ENCODE measurements around the gene C3orf70.

Gene C3orf70

DNA sequence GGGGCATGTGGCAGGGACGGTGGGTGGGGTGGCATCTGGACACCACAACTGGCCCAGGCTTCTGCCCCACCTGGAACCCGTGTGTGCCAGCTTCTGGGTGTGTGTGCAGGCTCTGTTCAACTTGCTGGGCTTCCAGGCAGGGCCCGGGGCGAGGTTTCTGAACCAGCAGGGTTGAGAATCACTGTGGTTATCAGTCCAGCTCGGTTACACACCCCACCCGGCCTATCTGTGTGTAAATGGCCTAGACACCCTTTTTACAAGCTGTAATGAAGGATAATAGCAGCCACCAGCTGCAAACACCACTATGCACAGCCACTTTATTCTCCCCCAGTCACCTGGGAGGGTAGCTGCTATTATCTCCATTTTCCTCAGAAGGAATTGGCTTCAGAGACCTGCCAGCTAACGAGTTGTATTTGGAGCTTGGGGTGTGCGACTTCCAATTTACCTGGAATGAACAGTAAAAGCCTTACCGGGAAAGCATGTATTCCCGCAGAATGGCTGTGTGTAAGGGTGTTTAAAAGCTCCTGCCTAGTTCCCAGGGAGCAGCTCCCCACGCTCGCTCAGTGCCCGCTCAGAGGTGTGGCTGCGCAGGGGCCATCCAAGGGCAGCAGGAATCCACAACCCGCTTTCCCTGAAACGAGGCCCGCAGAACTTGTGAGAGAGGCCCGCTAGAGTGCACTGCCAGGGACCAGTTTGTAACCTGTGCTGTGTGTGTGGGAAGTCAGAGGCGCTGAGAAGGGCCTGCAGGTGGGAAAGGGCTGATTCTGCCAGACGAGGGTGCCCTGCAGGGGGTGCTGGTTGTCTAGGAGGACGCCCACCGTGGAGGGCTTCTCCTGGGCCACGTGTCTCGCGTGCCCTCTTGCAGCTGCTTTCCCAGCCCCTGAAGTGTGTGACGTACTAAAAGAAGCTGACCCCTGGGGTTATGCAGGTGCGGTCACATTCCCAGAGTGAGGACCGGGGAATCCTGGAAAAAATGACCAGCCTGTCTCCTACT lies 83.5 kb downstream of the C3orf70 start:
- no peak overlapping the region for H3K27ac ChIP-seq (ENCODE audit: low read length)
- no peak overlapping the region for H3K9ac ChIP-seq (ENCODE audit: low read length in 2 of 2)
- no peaks in the 10 kb centered on the region for H3K36me3 ChIP-seq (ENCODE audit: control insufficient read depth in 2 of 2, insufficient read depth in 2 of 2, low read length in 2 of 2)
- no peaks in the 10 kb centered on the region for H3K27me3 ChIP-seq (ENCODE audit: control insufficient read depth in 1 of 2, insufficient read depth in 2 of 2, low read length in 2 of 2)
- no peaks in the 10 kb centered on the region for H3K9me3 ChIP-seq (ENCODE audit: control insufficient read depth in 2 of 2, low read length in 2 of 2)
- H3K4me1 ChIP-seq (ENCODE audit: control insufficient read depth, insufficient read depth, low read length), result peaks cover 8% of the 10 kb centered on the region
- no peak overlapping the region for H3K4me3 ChIP-seq (ENCODE audit: low read length in 2 of 2)

DNA sequence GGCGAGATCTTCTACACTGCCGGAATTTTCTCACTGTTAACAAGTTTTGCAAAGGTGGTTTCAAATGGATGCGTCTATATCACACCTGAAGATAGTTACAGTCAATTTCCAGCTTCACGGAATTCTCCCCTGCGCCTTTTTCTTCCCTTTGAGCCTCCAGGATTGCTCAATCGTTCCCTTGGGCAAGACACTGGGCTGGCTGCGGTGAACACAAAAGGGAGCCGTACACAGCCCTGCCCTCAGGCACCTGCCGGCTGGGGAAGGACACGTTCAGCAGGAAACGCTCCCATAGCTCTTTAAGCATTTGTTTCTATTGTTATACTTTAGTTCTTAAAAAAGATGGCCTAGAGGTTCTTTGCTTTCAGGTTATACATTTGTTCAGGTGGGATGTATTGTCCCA lies 85.7 kb downstream of the C3orf70 start:
- Histone ChIP-seq H3K36me3 (ENCODE audit: control insufficient read depth in 2 of 2, insufficient read depth in 2 of 2, low read length in 2 of 2) (no peaks in the 10 kb centered on the region), H3K27me3 (ENCODE audit: control insufficient read depth in 1 of 2, insufficient read depth in 2 of 2, low read length in 2 of 2) (no peaks in the 10 kb centered on the region), H3K4me3 (ENCODE audit: low read length in 2 of 2) (no peak overlapping the region), H3K4me1 (ENCODE audit: control insufficient read depth, insufficient read depth, low read length) (peaks cover 8% of the 10 kb centered on the region), H3K27ac (ENCODE audit: low read length) (no peak overlapping the region), H3K9ac (ENCODE audit: low read length in 2 of 2) (no peak overlapping the region), H3K9me3 (ENCODE audit: control insufficient read depth in 2 of 2, low read length in 2 of 2) (no peaks in the 10 kb centered on the region)

DNA sequence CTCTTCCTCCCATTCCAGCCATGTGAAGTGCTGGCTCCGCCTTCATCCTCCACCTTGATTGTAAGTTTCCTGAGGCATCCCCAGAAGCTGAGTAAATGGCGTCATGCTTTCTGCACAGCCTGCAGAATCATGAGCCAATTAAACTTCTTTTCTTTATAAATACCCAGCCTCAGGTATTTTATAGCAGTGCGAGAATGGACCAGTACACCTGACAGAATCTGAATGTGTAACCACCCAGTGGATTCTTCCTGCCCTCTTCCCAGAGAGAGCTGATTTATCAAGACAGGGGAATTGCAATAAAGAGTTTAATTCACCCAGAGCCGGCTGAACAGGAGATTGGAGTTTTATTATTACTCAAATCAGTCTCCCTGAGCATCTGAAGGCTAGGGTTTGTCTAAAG lies 86.6 kb downstream of the C3orf70 start:
- no peak overlapping the region for H3K27ac ChIP-seq (ENCODE audit: low read length)
- no peak overlapping the region for H3K9ac ChIP-seq (ENCODE audit: low read length in 2 of 2)
- no peak overlapping the region for H3K4me3 ChIP-seq (ENCODE audit: low read length in 2 of 2)
- peaks cover 8% of the 10 kb centered on the region for H3K4me1 ChIP-seq (ENCODE audit: control insufficient read depth, insufficient read depth, low read length)
- H3K36me3 ChIP-seq (ENCODE audit: control insufficient read depth in 2 of 2, insufficient read depth in 2 of 2, low read length in 2 of 2), result no peaks in the 10 kb centered on the region
- no peaks in the 10 kb centered on the region for H3K9me3 ChIP-seq (ENCODE audit: control insufficient read depth in 2 of 2, low read length in 2 of 2)
- H3K27me3 ChIP-seq (ENCODE audit: control insufficient read depth in 1 of 2, insufficient read depth in 2 of 2, low read length in 2 of 2), result no peaks in the 10 kb centered on the region

DNA sequence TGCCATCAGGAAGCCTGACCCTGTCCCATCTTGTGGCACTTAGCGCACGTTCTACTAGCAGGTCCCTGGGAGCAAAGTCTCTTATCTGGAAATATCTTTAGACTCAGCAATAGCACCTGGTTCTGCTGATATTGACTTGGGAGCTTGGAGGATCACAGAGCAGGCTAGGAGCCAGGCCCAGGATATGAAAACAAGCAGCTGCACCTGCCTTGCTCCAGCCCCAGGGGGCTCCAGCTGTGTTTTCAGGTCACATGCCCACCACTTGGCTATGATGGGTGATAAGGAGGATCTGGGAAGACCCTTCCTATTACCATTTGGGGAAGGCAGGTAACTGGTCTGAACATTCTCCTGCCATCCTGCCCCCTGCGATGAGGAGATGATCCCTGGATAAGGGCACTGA lies 87.8 kb downstream of the C3orf70 start:
- H3K36me3 ChIP-seq (ENCODE audit: control insufficient read depth in 2 of 2, insufficient read depth in 2 of 2, low read length in 2 of 2), result no peaks in the 10 kb centered on the region
- no peaks in the 10 kb centered on the region for H3K27me3 ChIP-seq (ENCODE audit: control insufficient read depth in 1 of 2, insufficient read depth in 2 of 2, low read length in 2 of 2)
- H3K9ac ChIP-seq (ENCODE audit: low read length in 2 of 2), result no peak overlapping the region
- H3K4me1 ChIP-seq (ENCODE audit: control insufficient read depth, insufficient read depth, low read length), result peaks cover 4% of the 10 kb centered on the region
- H3K4me3 ChIP-seq (ENCODE audit: low read length in 2 of 2), result no peak overlapping the region
- H3K9me3 ChIP-seq (ENCODE audit: control insufficient read depth in 2 of 2, low read length in 2 of 2), result no peaks in the 10 kb centered on the region
- no peak overlapping the region for H3K27ac ChIP-seq (ENCODE audit: low read length)

DNA sequence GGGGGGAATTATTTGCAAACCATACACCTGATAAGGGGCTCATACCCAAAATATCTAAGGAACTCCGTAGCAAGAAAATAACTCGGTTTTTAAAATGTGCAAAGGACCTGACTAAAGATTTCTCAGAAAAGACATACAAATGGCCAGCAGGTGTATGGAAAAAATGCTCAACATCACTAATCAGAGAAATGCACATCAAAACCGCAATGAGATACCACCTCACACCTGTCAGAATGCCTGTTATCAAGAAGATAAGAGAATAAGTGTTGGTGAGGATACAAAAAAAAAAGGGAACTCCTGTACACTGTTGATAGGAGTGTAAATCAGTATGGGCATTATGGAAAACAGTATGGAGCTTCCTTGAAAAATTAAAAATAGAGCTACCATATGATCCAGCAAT lies 89.4 kb downstream of the C3orf70 start:
- no peak overlapping the region for H3K27ac ChIP-seq (ENCODE audit: low read length)
- H3K4me1 ChIP-seq (ENCODE audit: control insufficient read depth, insufficient read depth, low read length), result no peaks in the 10 kb centered on the region
- H3K9ac ChIP-seq (ENCODE audit: low read length in 2 of 2), result no peak overlapping the region
- H3K36me3 ChIP-seq (ENCODE audit: control insufficient read depth in 2 of 2, insufficient read depth in 2 of 2, low read length in 2 of 2), result no peaks in the 10 kb centered on the region
- no peaks in the 10 kb centered on the region for H3K27me3 ChIP-seq (ENCODE audit: control insufficient read depth in 1 of 2, insufficient read depth in 2 of 2, low read length in 2 of 2)
- no peaks in the 10 kb centered on the region for H3K9me3 ChIP-seq (ENCODE audit: control insufficient read depth in 2 of 2, low read length in 2 of 2)
- no peak overlapping the region for H3K4me3 ChIP-seq (ENCODE audit: low read length in 2 of 2)

DNA sequence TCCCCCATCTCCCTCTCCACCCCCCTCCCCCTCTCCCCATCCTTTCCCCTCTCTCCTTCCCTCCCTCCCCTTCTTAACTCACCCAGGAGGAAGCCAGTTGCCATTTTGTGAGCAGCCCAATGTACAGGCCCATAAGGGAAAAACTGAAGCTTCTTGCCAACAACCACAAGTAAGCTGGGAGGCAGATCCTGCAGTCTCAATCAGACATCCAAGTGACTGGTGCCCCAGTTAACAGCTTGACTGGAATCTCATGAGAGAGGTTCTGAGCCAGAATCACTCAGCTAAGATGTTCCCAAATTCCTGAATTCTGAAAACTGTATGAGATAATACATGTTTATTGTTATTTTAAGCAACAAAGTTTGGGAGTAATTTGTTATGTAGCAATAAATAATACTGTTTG lies 90.7 kb downstream of the C3orf70 start:
- peaks cover 0 to 6% of the 10 kb centered on the region in 2 donors for H3K9me3 ChIP-seq (ENCODE audit: control insufficient read depth in 2 of 2, low read length in 2 of 2)
- H3K36me3 ChIP-seq (ENCODE audit: control insufficient read depth in 2 of 2, insufficient read depth in 2 of 2, low read length in 2 of 2), result no peaks in the 10 kb centered on the region
- no peak overlapping the region for H3K4me3 ChIP-seq (ENCODE audit: low read length in 2 of 2)
- H3K27me3 ChIP-seq (ENCODE audit: control insufficient read depth in 1 of 2, insufficient read depth in 2 of 2, low read length in 2 of 2), result no peaks in the 10 kb centered on the region
- H3K9ac ChIP-seq (ENCODE audit: low read length in 2 of 2), result no peak overlapping the region
- H3K4me1 ChIP-seq (ENCODE audit: control insufficient read depth, insufficient read depth, low read length), result no peaks in the 10 kb centered on the region
- no peak overlapping the region for H3K27ac ChIP-seq (ENCODE audit: low read length)

DNA sequence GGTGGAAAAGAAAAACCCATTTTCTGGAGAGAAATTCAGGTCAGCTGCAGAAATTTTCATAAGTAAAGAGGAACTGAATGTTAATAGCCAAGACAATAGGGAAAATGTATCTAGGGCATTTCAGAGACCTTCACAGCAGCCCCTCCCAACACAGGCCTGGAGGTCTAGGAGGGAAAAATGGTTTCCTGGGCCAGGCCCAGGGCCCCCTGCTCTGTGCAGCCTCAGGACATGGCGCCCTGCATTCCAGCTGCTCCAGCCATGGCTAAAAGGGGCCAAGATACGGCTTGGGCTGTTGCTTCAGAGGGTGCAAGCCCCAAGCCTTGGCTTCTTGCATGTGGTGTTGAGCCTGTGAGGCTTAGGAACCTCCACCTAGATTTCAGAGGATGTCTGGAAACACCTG lies 92.2 kb downstream of the C3orf70 start:
- H3K4me1 ChIP-seq (ENCODE audit: control insufficient read depth, insufficient read depth, low read length), result no peaks in the 10 kb centered on the region
- no peak overlapping the region for H3K4me3 ChIP-seq (ENCODE audit: low read length in 2 of 2)
- H3K27ac ChIP-seq (ENCODE audit: low read length), result no peak overlapping the region
- H3K36me3 ChIP-seq (ENCODE audit: control insufficient read depth in 2 of 2, insufficient read depth in 2 of 2, low read length in 2 of 2), result no peaks in the 10 kb centered on the region
- no peaks in the 10 kb centered on the region for H3K27me3 ChIP-seq (ENCODE audit: control insufficient read depth in 1 of 2, insufficient read depth in 2 of 2, low read length in 2 of 2)
- H3K9ac ChIP-seq (ENCODE audit: low read length in 2 of 2), result no peak overlapping the region
- H3K9me3 ChIP-seq (ENCODE audit: control insufficient read depth in 2 of 2, low read length in 2 of 2), result peaks cover 0 to 6% of the 10 kb centered on the region in 2 donors

DNA sequence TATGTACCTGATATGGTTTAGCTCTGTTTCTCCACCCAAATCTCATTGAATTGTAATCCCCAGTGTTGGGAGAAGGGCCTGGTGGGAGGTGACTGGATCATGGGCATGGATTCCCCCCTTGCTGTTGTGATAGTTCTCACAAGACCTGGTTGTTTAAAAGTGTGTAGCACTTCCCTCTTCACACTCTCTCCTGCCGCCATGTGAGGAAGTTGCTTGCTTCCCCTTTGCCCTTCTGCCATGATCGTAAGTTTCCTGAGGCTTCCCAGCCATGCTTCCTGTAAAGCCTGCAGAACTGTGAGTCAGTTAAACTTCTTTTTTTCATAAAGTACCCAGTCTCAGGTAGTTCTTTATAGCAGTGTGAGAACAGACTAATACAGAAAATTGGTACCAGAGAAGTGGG lies 93.1 kb downstream of the C3orf70 start:
- H3K4me3 ChIP-seq (ENCODE audit: low read length in 2 of 2), result no peak overlapping the region
- H3K9me3 ChIP-seq (ENCODE audit: control insufficient read depth in 2 of 2, low read length in 2 of 2), result peaks cover 0 to 6% of the 10 kb centered on the region in 2 donors
- H3K4me1 ChIP-seq (ENCODE audit: control insufficient read depth, insufficient read depth, low read length), result no peaks in the 10 kb centered on the region
- H3K27ac ChIP-seq (ENCODE audit: low read length), result no peak overlapping the region
- no peaks in the 10 kb centered on the region for H3K36me3 ChIP-seq (ENCODE audit: control insufficient read depth in 2 of 2, insufficient read depth in 2 of 2, low read length in 2 of 2)
- no peak overlapping the region for H3K9ac ChIP-seq (ENCODE audit: low read length in 2 of 2)
- H3K27me3 ChIP-seq (ENCODE audit: control insufficient read depth in 1 of 2, insufficient read depth in 2 of 2, low read length in 2 of 2), result no peaks in the 10 kb centered on the region

DNA sequence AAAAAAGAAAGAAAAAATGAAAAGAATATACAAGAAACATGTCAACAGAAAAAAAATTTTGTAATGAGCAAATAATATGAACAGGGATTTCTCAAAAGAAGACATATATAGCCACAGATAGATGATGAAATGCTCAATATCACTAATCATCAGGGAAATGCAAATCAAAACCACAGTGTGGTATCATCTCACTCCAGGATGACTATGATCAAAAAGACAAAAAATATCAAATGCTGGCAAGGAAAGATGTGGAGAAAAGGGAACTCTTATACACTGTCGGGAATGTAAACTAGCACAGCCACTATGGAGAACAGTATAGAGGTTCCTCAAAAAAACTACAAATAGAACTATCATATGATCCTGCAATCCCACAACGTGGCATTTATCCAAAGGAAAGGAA lies 94.1 kb downstream of the C3orf70 start:
- Histone ChIP-seq H3K9me3 (ENCODE audit: control insufficient read depth in 2 of 2, low read length in 2 of 2) (peaks cover 0 to 6% of the 10 kb centered on the region in 2 donors), H3K4me1 (ENCODE audit: control insufficient read depth, insufficient read depth, low read length) (no peaks in the 10 kb centered on the region), H3K27ac (ENCODE audit: low read length) (no peak overlapping the region), H3K27me3 (ENCODE audit: control insufficient read depth in 1 of 2, insufficient read depth in 2 of 2, low read length in 2 of 2) (no peaks in the 10 kb centered on the region), H3K36me3 (ENCODE audit: control insufficient read depth in 2 of 2, insufficient read depth in 2 of 2, low read length in 2 of 2) (no peaks in the 10 kb centered on the region), H3K9ac (ENCODE audit: low read length in 2 of 2) (no peak overlapping the region), H3K4me3 (ENCODE audit: low read length in 2 of 2) (no peak overlapping the region)

DNA sequence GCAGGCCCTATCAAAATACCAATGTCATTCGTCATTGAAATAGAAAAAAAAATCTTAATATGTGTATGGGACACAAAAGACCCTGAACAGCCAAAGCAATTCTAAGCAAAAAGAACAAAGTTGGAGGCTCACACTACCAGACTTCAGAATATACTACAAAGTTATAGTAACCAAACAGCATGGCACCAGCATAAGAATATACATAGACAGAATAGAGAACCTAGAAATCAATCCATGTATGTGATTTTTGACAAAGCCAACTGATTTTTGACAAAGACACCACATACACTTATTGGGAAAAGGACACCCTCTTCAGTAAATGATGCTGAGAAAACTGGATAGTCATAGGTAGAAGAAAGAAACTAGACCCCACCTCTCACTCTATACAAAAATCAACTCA lies 95.0 kb downstream of the C3orf70 start:
- Histone ChIP-seq H3K36me3 (ENCODE audit: control insufficient read depth in 2 of 2, insufficient read depth in 2 of 2, low read length in 2 of 2) (peaks cover 5% of the 10 kb centered on the region in 2 donors), H3K4me3 (ENCODE audit: low read length in 2 of 2) (no peak overlapping the region), H3K27ac (ENCODE audit: low read length) (no peak overlapping the region), H3K9me3 (ENCODE audit: control insufficient read depth in 2 of 2, low read length in 2 of 2) (peaks cover 0 to 6% of the 10 kb centered on the region in 2 donors), H3K4me1 (ENCODE audit: control insufficient read depth, insufficient read depth, low read length) (no peaks in the 10 kb centered on the region), H3K27me3 (ENCODE audit: control insufficient read depth in 1 of 2, insufficient read depth in 2 of 2, low read length in 2 of 2) (no peaks in the 10 kb centered on the region), H3K9ac (ENCODE audit: low read length in 2 of 2) (no peak overlapping the region)

DNA sequence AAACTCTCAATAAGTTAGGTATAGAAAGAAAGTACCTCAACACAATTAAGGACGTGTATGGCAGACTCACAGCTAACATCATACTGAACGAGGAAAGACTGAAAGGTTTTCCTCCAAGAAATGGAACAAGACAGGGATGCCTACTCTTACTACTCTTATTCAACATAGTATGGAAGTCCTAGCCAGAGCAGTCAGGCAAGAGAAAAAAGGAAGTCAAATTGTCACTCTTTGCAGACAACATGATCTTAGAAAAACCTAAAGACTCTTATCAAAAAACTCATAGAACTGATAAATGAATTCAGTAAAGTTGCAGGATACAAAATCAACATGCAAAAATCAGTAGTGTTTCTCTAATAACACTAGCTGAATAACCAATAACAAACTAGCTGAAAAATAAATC lies 96.0 kb downstream of the C3orf70 start:
- H3K27me3 ChIP-seq (ENCODE audit: control insufficient read depth in 1 of 2, insufficient read depth in 2 of 2, low read length in 2 of 2), result no peaks in the 10 kb centered on the region
- H3K27ac ChIP-seq (ENCODE audit: low read length), result no peak overlapping the region
- no peak overlapping the region for H3K9ac ChIP-seq (ENCODE audit: low read length in 2 of 2)
- H3K4me1 ChIP-seq (ENCODE audit: control insufficient read depth, insufficient read depth, low read length), result no peaks in the 10 kb centered on the region
- peaks cover 0 to 6% of the 10 kb centered on the region in 2 donors for H3K9me3 ChIP-seq (ENCODE audit: control insufficient read depth in 2 of 2, low read length in 2 of 2)
- peaks cover 12 to 13% of the 10 kb centered on the region in 2 donors for H3K36me3 ChIP-seq (ENCODE audit: control insufficient read depth in 2 of 2, insufficient read depth in 2 of 2, low read length in 2 of 2)
- no peak overlapping the region for H3K4me3 ChIP-seq (ENCODE audit: low read length in 2 of 2)
